NT2/D1 (cell line): ENCODE measurements around the gene MAN1A1.
"Not testable (repeated sequence)": the region's sequence is repeated elsewhere in the genome, so short reads cannot be mapped to it uniquely, and the experiment has no call there.

ENCODE experiments used
- DNase-seq: peaks from one replicate; pipeline ENCODE4 v3.0.0-alpha.2; 2011; ENCODE audit warnings: low read depth, low spot score
- H3K27me3 ChIP-seq: 2 replicates; pipeline ENCODE4 v1.6.0; 2011; ENCODE audit warnings: mild to moderate bottlenecking; ENCODE audit not compliant: insufficient read length, insufficient read depth
- H3K36me3 ChIP-seq: 2 replicates; pipeline ENCODE4 v1.6.1; 2011; ENCODE audit warnings: mild to moderate bottlenecking, low read length, mixed read lengths; ENCODE audit not compliant: insufficient read depth, insufficient read length
- H3K4me1 ChIP-seq: 2 replicates; pipeline ENCODE4 v1.5.1; 2011; ENCODE audit not compliant: insufficient read depth, insufficient read length
- H3K4me3 ChIP-seq: 2 replicates; pipeline ENCODE4 v1.5.1; 2011; ENCODE audit warnings: low read depth; ENCODE audit not compliant: insufficient read length
- H3K9ac ChIP-seq: 2 replicates; pipeline ENCODE4 v1.6.0; 2011; ENCODE audit warnings: low read depth; ENCODE audit not compliant: insufficient read length
- H3K9me3 ChIP-seq: 2 replicates; pipeline ENCODE4 v1.5.1; 2011; ENCODE audit warnings: mild to moderate bottlenecking, low read length; ENCODE audit not compliant: insufficient read depth
- SUZ12 ChIP-seq: IDR thresholded peaks from 2 replicates; pipeline ENCODE4 v1.6.1; 2011; ENCODE audit not compliant: insufficient read length, insufficient read depth; ENCODE audit errors: extremely low read depth
- YY1 ChIP-seq: IDR thresholded peaks from 2 replicates; pipeline ENCODE4 v1.6.1; 2011; ENCODE audit not compliant: insufficient read length, insufficient read depth
- ZNF274 ChIP-seq: IDR thresholded peaks from 2 replicates; pipeline ENCODE4 v1.6.1; 2011; ENCODE audit warnings: mild to moderate bottlenecking, low read depth, low read length

Gene MAN1A1

DNA sequence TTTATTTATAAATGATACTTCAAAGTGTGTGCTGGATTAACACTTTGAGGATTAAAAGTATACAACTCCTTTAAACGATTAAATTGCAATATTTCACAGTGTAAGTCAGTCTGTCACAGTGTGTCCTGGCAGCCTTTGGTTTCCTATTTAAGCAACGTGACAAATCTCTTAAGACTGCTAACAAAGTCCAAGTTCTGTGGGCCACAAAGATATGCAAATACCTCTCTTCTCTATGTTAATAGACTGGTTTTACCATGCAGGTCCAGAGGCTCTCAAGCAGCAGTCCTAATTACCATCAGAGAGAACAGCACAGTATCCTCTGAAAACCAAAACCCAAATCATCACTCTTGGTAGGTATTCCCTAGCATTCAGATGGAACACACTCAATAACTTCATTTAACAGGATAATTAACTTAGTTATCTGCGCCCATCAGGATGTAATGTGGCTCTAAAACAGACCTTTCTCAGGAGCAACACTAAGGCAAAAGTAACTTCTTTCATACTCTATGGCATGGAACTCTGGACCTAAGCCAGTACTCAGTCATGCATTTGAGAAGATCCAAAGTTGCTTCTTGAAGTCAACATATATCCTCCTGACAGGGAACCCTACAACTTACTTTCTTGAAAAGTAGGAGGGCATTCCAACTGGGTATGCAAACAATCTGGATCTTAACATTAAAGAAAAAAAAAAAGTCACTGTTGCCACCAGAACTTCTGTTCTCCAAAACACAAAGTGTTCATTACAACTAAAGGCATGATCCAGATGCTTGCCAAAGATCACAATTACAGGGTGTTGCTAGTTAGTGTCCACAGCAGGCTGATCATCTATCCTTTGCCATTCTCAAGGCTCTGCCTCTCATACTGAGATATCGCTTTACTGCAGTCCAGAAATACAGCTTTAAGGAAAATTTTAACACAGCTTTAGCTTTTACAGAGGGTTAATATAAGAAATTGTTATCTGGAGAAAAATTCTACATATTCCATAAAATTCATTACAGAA lies 53.2 kb downstream of the MAN1A1 start:
- Histone ChIP-seq H3K4me3 (no peak overlapping the region), H3K9me3 (no peaks in the 10 kb centered on the region), H3K4me1 (no peaks in the 10 kb centered on the region), H3K36me3 (peaks cover under 1% of the 10 kb centered on the region), H3K9ac (no peak overlapping the region), H3K27me3 (no peaks in the 10 kb centered on the region)
- peak; percentile 8 for DNase-seq
- TF ChIP-seq YY1 (no peak), ZNF274 (no peak), SUZ12 (no peak)

DNA sequence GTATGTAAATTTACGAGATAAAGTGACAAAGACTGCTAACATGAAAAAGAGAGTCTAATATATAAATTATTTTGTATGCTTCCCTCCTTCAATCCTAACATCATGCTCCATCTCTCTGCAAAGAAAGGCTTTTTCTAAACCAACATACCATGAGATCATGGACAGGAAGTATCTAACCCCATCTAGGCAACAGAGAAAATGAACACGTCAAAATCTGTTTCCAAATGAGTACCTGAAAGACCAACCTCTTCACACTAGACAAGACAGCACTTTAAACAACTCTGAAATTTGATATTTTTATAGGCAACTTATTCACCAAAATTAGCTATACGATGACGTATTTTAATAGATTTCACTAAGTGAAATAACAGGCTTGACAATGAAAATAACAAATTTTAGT lies 54.6 kb downstream of the MAN1A1 start:
- Histone ChIP-seq H3K36me3 (no peaks in the 10 kb centered on the region), H3K9me3 (no peaks in the 10 kb centered on the region), H3K4me3 (no peak overlapping the region), H3K4me1 (no peaks in the 10 kb centered on the region), H3K9ac (no peak overlapping the region), H3K27me3 (no peaks in the 10 kb centered on the region)
- TF ChIP-seq YY1 (no peak), ZNF274 (no peak), SUZ12 (no peak)
- DNase-seq = no peak

DNA sequence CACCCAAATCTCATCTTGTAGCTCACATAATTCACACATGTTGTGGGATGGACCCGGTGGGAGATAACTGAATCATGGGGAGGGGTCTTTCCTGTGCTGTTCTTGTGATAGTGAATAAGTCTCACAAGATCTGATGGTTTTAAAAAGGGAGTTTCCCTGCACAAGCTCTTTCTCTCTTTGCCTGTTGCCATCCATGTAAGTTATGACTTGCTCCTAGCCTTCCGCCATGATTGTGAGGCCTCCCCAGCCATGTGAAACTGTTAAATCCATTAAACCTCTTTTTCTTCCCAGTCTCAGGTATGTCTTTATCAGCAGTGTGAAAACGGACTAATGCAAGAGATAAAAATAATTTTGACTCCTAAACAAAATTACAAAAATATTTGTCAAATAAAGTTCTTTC lies 58.5 kb downstream of the MAN1A1 start:
- H3K9ac ChIP-seq, DNase-seq, H3K4me3 ChIP-seq, H3K9me3 ChIP-seq, H3K4me1 ChIP-seq, H3K36me3 ChIP-seq, H3K27me3 ChIP-seq: not testable (repeated sequence)

DNA sequence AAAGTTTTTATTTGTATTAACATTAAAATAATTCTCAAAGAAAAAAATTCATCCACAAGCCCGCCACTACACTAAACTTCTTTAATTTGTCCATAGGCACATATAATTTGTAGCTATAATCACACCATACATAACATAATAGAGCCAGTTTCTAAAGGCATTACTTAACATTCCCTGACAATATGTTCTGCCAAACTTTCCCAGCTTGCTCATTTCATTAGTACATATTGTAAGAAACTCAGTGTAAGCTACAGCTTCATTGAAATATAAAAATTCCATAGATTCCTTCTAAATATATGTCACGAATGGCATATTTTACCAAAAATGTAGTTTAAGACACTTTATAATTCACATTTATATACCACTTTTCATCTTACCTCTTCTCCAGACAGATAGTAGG lies 59.3 kb downstream of the MAN1A1 start:
- no peak for DNase-seq
- H3K36me3 ChIP-seq = no peaks in the 10 kb centered on the region

DNA sequence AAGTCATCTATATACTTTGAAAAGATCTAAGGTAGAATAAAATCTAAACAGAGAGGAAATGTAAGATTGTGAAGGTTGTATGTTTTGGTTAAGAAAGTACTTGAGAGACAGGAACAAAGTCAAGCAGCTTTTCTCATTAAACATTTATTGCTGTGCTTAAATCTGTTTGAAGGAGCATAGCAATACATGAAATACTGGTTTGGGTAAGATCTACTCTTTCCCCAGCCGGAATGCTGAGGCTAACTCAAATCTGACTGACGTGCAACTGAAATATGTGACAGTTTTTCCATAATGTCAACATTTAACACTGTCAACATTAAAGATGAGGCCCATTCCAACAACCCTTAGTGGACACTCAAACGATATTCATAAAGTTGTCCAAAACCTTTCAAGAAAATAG lies 59.9 kb downstream of the MAN1A1 start:
- Histone ChIP-seq H3K4me1 (no peaks in the 10 kb centered on the region), H3K9me3 (no peaks in the 10 kb centered on the region), H3K4me3 (no peak overlapping the region), H3K27me3 (no peaks in the 10 kb centered on the region), H3K9ac (no peak overlapping the region), H3K36me3 (no peaks in the 10 kb centered on the region)
- no peak for TF ChIP-seq ZNF274
- no peak for TF ChIP-seq YY1
- TF ChIP-seq SUZ12 = no peak
- no peak for DNase-seq

More for the DNA sequence above, 59.3 kb downstream of the MAN1A1 start:
- TF ChIP-seq SUZ12 (no peak), ZNF274 (no peak), YY1 (no peak)
- Histone ChIP-seq H3K9ac (no peak overlapping the region), H3K4me1 (no peaks in the 10 kb centered on the region), H3K27me3 (no peaks in the 10 kb centered on the region), H3K9me3 (no peaks in the 10 kb centered on the region), H3K4me3 (no peak overlapping the region)

DNA sequence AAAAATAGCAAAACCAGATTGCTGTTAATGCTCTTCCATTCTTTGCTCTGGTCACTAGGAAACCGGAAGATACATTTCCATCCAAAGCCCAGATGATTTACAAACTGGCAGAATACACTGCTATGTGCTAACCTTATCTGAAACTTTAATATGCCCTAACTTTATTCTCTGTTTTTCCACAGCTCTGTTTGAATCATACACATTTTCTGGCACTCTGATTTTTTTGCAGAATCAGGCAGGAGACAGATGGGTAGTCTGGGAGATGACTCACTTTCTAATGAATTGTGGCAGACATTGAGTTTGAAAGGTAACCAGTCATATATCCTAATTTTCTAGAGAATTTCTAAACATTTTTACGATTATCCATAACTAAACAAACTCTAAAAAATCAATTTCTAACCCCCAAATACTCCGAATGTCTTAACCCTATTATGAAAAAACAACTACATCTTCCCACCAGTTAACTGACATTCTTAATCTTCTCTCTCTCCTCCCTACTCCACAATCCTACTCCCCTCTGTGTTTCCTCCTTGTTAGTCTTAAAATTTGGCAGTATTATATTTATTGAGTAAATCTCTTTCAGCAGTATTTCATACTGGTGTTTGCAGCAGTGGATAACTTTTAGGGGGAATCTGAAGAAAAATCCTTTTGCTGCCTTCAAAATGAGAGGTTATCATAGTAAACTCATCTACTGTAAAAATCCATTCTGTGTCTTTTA lies 63.5 kb downstream of the MAN1A1 start:
- no peaks in the 10 kb centered on the region for H3K36me3 ChIP-seq
- H3K4me3 ChIP-seq = no peak overlapping the region
- no peak for DNase-seq
- no peaks in the 10 kb centered on the region for H3K4me1 ChIP-seq
- no peak overlapping the region for H3K9ac ChIP-seq
- H3K27me3 ChIP-seq = no peaks in the 10 kb centered on the region
- H3K9me3 ChIP-seq = no peaks in the 10 kb centered on the region
- no peak for TF ChIP-seq YY1

DNA sequence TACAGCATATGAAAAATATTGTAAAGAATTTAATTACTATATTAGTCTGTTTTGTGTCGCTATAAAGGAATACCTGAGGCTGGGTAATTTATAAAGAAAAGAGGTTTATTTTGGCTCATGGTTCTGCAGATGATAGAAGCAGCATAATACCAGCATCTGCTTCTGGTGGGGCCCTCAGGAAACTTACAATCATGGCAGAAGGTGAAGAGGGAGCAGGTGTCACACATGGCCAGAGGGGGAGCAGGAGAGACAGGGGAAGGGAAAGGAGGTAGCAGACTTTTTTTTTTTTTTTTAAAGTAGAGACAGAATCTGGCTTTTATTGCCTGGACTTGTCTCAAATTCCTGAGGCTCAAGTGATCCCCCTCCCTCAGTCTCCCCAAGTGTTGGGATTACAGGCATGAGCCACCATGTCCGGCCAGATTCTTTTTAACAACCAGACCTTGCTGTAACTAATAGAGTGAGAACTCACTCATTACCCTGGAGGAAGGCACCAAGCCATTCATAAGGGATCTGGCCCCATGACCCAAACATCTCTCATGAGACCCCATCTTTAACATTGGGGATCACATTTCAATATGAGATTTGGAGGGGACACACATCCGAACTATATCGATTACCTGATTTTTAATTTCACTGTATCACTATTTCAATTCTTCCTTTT lies 64.6 kb downstream of the MAN1A1 start:
- no peak overlapping the region for H3K4me3 ChIP-seq
- no peak for TF ChIP-seq SUZ12
- no peak for TF ChIP-seq YY1
- no peak for TF ChIP-seq ZNF274
- no peak overlapping the region for H3K9ac ChIP-seq
- no peaks in the 10 kb centered on the region for H3K36me3 ChIP-seq
- H3K4me1 ChIP-seq = no peaks in the 10 kb centered on the region
- peak; percentile 20 for DNase-seq
- no peaks in the 10 kb centered on the region for H3K9me3 ChIP-seq
- H3K27me3 ChIP-seq = no peaks in the 10 kb centered on the region
